ENCODE results near the gene IL34. TPM values are rescaled to one million over a fixed set of nuclear protein-coding genes. Genes with fewer than 3 reads are reported as not detected.
A peak's percentile ranks its signal among the peaks of the same experiment; 100 is the strongest.
"Not testable (repeated sequence)": the region's sequence is repeated elsewhere in the genome, so short reads cannot be mapped to it uniquely, and the experiment has no call there.

The IL34 gene
- total and polyA plus RNA-seq, 9 donors: 0.88 to 4.0 (median 1.8) TPM

DNA sequence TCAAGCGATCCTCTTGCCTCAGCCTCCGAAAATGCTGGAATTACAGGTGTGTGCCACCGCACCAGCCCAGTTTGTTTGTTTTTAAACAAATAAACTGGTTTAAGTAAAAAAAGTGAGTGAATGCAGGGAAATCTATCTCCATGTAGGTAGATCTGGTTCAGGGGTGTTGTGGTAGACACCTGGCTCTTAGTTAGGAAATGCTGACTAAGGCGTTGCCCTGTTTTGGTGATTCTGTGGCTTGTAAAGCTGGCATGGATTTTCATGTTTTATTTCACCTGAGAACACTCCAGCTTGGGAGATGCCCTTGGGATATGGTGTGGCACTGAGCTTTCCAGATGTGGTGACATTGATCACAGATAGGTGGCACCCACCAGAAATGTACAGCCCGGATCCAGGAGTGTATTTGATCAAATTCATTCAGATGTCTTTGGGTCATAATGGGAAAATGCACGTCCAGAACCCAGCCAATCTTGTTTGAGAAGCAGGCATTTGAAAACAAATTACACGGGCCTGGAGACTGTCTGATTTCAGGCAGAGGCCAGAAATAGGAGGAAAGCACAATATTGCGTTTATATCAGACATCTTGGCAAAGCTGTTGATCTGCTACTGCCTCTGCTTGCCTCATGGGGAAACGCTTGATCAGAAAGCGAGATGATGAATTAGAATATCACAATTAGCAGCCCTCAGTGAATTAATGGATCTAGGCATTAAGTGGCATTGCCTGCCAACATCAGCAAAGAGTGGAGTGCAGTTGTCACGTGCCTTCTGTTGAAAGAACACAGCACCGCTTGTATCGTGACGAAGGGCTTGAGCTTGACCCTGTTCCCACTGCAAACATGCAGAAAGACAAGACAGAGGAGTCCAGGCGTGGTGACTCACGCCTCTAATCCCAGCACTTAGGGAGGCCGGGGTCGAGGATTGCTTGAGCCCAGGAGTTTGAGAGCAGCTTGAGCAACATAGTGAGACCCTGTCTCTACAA is 7.3 kb upstream of the IL34 start:
- DNase-seq: peak in 3 of 5 donors; percentile 29 to 64 (median 54)
- peaks cover 2% of the 10 kb centered on the region for H3K4me1 ChIP-seq (ENCODE audit: insufficient read depth)
- intact Hi-C loops (cut with DNase I): no loop called here
- H3K4me3 ChIP-seq: no peak overlapping the region
- H3K9me3 ChIP-seq: no peaks in the 10 kb centered on the region
- no peaks in the 10 kb centered on the region for H3K27me3 ChIP-seq
- TF ChIP-seq POLR2A (IDR thresholded peaks at IDR 0.05) (no peak), EP300 (IDR thresholded peaks at IDR 0.05) (peak; percentile 27)
- no peaks in the 10 kb centered on the region for H3K36me3 ChIP-seq
- WGBS, 3 donors: 42 to 75% (median 45%) methylated on average over 18 of the region's 18 CpGs
- no peak overlapping the region for H3K27ac ChIP-seq

DNA sequence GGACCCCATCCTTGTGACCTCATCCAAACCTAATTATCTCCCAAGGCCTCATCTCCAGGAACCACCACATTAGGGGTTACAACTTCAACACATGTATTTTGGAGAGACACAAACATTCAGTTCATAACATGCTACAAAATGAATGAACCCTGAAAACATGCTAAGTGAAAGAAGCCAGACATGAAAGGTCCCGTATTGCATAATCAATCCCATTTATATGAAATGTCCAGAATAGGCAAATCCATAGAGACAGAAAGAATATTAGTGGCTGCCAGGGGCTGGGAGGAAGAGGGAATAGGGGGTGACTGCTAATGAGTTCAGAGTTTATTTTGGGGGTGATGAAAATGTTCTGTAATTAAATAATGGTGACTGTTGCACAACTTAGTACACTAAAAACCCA is 3.7 kb upstream of the IL34 start:
- H3K36me3 ChIP-seq: no peaks in the 10 kb centered on the region
- intact Hi-C loops (cut with DNase I): loop anchor here in 1 of 4 donors (10.0 kb wide), 1 partner anchor 298 kb away; the partner anchor contains the start of gene DDX19A
- no peak for DNase-seq
- peaks cover 9% of the 10 kb centered on the region for H3K4me1 ChIP-seq (ENCODE audit: insufficient read depth)
- no peaks in the 10 kb centered on the region for H3K9me3 ChIP-seq
- no peak overlapping the region for H3K4me3 ChIP-seq
- TF ChIP-seq POLR2A (IDR thresholded peaks at IDR 0.05): no peak
- no peak for TF ChIP-seq EP300 (IDR thresholded peaks at IDR 0.05)
- TF ChIP-seq, protein P1, sequence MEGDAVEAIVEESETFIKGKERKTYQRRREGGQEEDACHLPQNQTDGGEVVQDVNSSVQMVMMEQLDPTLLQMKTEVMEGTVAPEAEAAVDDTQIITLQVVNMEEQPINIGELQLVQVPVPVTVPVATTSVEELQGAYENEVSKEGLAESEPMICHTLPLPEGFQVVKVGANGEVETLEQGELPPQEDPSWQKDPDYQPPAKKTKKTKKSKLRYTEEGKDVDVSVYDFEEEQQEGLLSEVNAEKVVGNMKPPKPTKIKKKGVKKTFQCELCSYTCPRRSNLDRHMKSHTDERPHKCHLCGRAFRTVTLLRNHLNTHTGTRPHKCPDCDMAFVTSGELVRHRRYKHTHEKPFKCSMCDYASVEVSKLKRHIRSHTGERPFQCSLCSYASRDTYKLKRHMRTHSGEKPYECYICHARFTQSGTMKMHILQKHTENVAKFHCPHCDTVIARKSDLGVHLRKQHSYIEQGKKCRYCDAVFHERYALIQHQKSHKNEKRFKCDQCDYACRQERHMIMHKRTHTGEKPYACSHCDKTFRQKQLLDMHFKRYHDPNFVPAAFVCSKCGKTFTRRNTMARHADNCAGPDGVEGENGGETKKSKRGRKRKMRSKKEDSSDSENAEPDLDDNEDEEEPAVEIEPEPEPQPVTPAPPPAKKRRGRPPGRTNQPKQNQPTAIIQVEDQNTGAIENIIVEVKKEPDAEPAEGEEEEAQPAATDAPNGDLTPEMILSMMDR (IDR thresholded peaks at IDR 0.05): no peak
- H3K27ac ChIP-seq: no peak overlapping the region
- no peaks in the 10 kb centered on the region for H3K27me3 ChIP-seq
- WGBS, 3 donors: 95 to 100% (median 100%) methylated on average over 1 of the region's 1 CpG

DNA sequence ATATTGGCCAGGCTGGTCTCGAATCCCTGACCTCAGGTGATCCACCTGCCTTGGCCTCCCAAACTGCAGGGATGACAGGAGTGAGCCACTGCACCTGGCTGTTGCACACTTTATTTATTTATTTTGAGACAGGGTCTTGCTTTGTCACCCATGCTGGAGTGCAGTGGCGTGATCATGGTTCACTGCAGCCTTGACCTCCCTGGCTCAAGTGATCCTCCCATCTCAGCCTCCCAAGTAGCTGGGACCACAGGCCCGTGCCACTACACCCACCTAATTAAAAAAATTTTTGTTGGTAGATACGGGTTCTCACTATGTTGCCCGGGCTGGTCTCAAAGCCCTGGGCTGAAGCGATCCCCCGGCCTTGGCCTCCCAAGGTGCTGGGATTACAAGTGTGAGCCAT is 3.1 kb upstream of the IL34 start:
- 76 to 84% (median 79%) methylated on average over 7 of the region's 7 CpGs for WGBS, 3 donors

DNA sequence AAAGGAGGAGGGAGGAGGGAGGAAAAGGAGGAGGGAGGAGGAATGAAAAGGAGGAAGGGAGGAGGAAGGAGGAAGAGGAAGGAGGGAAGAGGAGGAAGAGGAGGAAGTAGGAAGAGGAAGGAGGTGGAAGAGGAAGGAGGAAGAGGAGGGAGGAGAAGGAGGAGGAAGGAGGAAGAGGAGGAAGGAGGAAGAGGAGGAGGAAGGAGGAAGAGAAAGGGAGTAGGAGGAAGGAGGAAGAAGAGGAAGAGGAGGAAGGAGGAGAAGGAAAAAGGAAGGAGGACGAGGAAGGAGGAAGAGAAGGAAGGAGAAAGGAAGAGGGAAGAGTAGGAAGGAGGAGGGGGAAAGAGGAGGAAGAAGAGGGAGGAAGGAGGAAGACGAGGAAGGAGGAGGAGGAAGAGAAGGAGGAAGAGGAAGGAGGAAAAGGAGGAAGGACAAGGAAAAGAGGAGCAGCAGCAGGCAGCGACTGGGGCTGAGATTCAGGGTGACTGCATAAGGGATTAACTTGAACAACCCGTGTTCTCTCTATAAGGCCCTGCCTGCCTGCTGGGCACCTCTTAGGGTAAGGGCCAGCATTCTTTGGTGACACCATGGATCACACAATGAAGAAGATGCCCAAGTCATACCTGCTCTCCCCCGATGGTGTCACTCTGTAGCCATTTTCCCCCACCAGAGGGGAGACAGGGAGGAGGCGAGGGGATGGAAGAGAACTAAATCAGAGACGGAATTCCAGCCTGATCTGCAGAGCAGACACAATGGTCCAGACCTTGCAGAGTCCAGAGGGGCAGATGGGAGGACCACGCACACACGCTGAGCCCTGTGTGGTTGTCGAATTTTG is 1.4 kb upstream of the IL34 start:
- no peaks in the 10 kb centered on the region for H3K36me3 ChIP-seq
- H3K4me1 ChIP-seq (ENCODE audit: insufficient read depth): peaks cover 9% of the 10 kb centered on the region
- no peak for DNase-seq
- H3K27ac ChIP-seq: no peak overlapping the region
- WGBS, 3 donors: 85 to 93% (median 93%) methylated on average over 10 of the region's 10 CpGs
- TF ChIP-seq POLR2A (IDR thresholded peaks at IDR 0.05) (no peak), EP300 (IDR thresholded peaks at IDR 0.05) (no peak)
- TF ChIP-seq, protein P1 (IDR thresholded peaks at IDR 0.05): no peak
- intact Hi-C loops (cut with DNase I): loop anchor here in 1 of 4 donors (10.0 kb wide), 1 partner anchor 300 kb away; the partner anchor contains the start of gene DDX19A
- no peaks in the 10 kb centered on the region for H3K9me3 ChIP-seq
- H3K27me3 ChIP-seq: no peaks in the 10 kb centered on the region
- no peak overlapping the region for H3K4me3 ChIP-seq

More for the DNA sequence above, 3.1 kb upstream of the IL34 start:
- H3K4me1 ChIP-seq (ENCODE audit: insufficient read depth); H3K27ac ChIP-seq; H3K9me3 ChIP-seq; DNase-seq; H3K4me3 ChIP-seq; H3K27me3 ChIP-seq; H3K36me3 ChIP-seq: not testable (repeated sequence)
- intact Hi-C loops (cut with DNase I): loop anchor here in 1 of 4 donors (10.0 kb wide), 1 partner anchor 298 kb away; the partner anchor contains the start of gene DDX19A
